Fibroblast of skin of left biceps (primary cell): ENCODE measurements around the gene ARMC8.
"Not testable (repeated sequence)": the region's sequence is repeated elsewhere in the genome, so short reads cannot be mapped to it uniquely, and the experiment has no call there.

ENCODE experiments used
- DNase-seq, 2 experiments: peaks; one replicate each; pipeline ENCODE4 v3.0.0-alpha.2; 2013; ENCODE audit warnings: low read depth in 2 of 2

Gene ARMC8

GRCh38 chr3:138187296-138188012 is at the start of gene ARMC8:
Gene ARMC8 (plus strand): TSS chr3:138187301. CDS start chr3:138187555, 254 bp downstream.
- no peak for DNase-seq

DNA sequence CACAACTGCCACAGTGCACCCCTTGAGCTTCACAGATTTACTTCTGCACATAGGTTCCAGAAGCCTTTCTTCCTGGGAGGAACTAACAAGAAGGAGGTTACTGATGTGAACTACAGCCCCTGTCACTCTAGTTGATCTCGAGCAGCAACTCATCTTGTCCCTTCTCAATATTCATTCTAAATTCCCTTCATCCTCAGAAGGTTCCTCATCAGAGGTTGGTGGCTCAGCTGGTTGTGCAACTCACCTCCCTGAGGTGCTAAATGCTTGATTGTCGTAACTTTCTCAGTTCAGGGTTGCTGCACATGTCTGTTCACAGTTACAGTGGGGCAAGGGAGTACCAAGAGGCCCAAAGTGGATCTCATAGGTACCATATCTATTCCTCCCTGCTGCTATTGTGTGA is 49.2 kb upstream of the ARMC8 start:
- no peak for DNase-seq

DNA sequence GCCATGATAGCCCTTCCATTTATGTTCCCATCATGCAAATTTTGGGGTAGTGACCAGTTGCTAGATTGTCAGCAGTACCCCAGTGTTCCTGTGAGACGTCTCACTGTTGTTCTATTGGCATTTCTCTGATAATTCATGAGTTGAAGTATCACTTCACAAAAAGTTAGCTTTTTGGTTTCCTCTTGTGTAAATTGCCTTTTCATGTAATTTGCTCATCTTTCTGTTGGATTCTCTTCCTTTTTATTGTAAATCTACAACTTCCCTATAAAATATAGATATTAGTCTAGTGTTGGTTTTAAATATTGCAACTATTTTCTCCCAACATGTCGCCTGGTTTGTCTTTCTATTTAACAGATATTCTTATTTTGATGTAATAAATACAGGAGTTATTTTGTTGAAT is 47.4 kb upstream of the ARMC8 start:
- no peak for DNase-seq

GRCh38 chr3:138140940-138141339 is 46.2 kb upstream of the ARMC8 start:
- DNase-seq, result no peak

GRCh38 chr3:138142181-138142580 is 44.9 kb upstream of the ARMC8 start:
- DNase-seq, result not testable (repeated sequence)

GRCh38 chr3:138148503-138148902 is 38.6 kb upstream of the ARMC8 start:
- no peak for DNase-seq

- DNase-seq, result no peak
Measured at GRCh38 chr3:138154534-138154933, 32.6 kb upstream of the ARMC8 start.

DNA sequence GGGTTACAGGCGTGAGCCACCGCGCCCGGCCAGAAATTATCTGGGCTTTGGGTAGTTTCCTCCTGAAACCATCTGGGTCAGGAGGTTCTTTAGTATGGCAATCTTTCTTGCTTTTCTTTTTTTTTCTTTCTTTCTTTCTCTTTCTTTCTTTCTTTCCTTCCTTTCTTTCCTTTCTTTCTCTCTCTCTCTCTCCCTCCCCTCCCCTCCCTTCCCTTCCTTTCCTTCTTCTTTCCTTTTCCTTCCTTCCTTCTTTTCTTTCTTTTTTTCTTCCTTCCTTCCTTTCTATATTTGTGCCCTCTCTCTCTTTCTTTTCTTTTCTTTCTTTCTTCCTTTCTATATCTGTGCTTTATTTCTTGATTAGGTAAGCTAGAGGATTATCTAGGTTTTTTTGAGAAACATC is 29.4 kb upstream of the ARMC8 start:
- DNase-seq, result no peak

DNA sequence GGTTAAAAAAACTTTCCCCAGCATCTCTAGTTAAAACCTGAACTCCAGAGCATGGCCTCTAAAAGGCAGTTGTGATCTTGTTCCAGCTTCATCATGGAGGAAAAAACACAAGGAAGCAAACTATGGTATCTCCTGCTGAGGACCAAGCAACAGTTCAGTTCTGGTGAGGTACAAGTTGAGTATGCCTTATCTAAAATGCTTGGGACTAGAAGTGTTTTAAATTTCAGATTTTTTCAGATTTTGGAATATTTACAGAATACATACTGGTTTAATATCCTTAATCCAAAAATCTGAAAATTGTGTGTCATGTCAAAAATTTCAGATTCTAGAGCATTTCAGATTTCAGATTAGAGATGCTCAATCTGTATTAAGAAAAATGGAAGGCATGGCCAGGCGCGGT is 22.0 kb upstream of the ARMC8 start:
- DNase-seq, result no peak

- no peak for DNase-seq
Measured at GRCh38 chr3:138172625-138173024, 14.5 kb upstream of the ARMC8 start.

DNA sequence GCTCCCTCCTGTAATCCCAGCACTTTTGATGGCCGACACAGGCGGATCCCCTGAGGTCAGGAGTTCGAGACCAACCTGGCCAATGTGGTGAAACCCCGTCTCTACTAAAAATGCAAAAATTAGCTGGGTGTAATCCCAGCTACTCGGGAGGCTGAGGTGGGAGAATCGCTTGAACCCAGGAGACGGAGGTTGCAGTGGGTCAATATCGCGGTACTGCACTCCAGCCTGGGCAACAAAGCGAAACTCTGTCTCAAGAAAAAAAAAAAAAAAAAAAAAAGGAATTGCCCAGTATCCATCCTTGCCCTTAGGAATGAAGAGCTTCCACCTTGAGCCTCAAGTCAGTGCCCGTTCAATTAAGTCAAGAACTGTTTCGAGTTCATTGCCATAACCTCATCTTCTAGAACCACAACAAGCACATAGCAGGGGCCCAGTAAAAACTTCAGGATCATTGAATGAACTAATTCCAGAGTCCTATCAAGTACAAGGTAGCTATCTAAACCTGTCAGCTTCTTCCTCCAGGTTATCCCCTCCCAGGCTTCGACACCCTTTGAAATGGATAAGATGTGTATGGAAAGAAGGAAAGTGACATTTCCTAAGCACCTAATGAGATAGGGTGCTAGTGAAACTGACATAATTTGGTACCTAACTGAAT is 13.2 kb upstream of the ARMC8 start:
- no peak for DNase-seq

GRCh38 chr3:138174421-138175131 is 12.5 kb upstream of the ARMC8 start, which contains the start of gene DBR1:
Gene DBR1 (minus strand): TSS chr3:138174921. CDS start chr3:138174795, 126 bp downstream.
- peak; percentile 63 to 69 for DNase-seq

DNA sequence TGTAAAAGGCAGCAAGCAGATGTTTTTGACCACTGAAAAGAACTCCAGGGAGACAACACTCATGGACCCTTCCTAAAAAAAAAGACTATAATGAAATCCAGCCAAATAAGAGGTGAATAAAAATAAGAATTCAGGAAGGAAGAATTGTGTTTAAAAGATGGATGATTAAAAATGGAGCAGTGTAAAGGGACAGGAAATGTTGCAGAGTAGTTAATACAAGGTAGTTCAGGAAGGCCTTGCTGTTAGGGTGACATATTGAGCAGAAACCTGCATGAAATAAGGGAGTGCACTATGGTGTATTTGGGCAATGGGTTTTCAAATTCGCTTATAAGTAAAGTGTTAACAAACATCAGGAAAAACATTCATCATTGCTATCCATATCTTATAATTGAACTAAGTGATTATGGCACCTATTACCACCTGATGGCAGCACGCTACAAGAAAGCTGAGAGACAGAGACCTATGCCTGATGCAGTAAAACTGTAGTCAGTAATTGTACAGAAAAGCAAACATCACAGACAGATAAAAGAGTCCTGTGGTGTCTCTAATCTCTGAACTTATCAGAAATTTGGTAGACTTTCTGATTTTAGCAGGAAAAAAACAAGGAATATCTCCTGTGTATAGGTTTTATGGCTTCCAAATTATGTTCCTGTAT is 6.6 kb upstream of the ARMC8 start:
- DNase-seq, result no peak

- DNase-seq, result no peak
Measured at GRCh38 chr3:138184994-138185393, 2.1 kb upstream of the ARMC8 start.

DNA sequence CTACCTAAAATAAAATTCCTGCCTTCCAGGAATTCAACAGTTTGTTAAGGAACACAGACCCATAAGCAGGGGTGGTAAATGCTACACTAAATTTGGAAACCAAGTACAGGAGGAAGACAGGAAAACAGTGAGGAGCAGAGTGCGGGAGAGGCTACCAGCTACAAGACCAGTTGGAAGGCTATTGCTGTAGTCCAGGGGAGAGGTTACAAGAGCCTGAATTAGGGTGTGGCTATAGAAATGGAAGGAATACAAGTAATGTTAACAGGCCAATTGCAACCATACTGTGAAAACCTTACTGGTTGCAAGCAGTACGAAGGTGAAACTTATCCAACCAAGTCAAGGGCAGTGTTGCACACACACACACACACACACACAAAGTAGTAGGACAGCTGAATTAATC is 880 bp upstream of the ARMC8 start:
- DNase-seq, result no peak

DNA sequence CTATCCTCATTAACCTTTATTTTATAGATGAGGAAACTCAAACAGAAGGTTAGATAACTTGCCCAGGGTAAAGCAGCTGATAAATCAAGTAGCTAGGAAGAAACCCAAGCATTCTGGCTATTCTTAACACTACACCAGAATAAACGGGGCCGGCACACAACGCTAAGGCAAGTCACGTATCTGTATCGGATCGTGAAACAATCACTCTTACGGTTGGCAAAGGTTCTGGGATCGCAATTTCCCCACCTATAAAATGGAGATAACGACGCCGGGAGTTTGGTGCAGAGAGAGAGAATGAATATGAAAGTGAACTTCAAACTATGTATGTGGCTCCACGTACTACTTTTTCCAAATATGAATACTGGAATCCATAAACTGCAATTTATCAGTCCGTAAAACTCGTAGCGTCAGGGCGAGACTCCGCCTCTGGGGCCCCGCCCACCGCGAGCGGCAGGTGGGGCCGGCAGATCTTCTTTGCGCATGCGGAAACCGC is 252 bp upstream of the ARMC8 start:
- peak; percentile 64 to 67 for DNase-seq

GRCh38 chr3:138188013-138188730 is 1.1 kb downstream of the ARMC8 start:
- DNase-seq, result no peak

GRCh38 chr3:138195481-138195880 is 8.4 kb downstream of the ARMC8 start:
- DNase-seq, result no peak

GRCh38 chr3:138196023-138196422 is 8.9 kb downstream of the ARMC8 start:
- DNase-seq, result no peak

DNA sequence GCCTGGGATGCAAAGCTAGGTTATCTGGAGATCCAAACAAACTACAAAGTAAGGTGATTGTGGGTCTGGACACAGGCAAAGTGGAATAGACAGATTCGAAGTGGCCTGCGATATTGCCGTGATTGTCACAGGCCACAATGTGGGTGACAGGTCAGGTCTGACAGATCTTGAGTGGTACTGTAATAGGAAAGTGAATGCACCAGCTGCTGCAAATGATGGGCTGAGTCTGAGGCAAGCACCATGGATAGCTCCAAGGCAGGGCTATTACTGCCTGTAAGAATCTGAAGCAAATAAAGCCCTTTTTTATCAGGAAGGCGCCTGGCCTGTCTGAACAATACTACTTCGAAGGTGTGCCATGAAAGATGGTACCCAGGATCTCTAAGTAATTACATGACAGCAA is 10.0 kb downstream of the ARMC8 start:
- no peak for DNase-seq

DNA sequence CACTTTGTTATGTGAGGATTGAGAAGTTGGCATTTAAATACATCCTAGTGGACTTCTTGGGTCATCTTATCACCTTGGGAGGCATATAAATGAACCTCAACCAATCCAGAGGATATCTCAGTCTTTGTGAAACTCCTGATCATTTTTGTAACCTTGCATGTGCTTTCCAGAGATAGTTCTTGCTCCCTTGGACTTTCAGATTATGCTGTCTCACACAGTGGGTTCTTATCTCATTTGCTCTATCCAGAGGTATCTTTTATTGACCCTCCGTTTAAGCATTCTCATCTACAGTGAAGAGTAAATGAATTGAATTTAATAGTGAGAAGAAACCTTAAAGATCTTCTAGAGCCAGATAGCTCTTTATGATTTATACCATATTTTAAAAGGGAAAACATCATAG is 10.4 kb downstream of the ARMC8 start:
- DNase-seq, result no peak
